CD14-positive monocyte (primary cell): ENCODE data around the gene NFATC1. TPM values are rescaled to one million over a fixed set of nuclear protein-coding genes. Genes with fewer than 3 reads are reported as not detected.
"Not testable (repeated sequence)": the region's sequence is repeated elsewhere in the genome, so short reads cannot be mapped to it uniquely, and the experiment has no call there.

ENCODE experiments used
- DNase-seq, 3 donors: peaks; one replicate each; pipeline ENCODE4 v3.0.0-alpha.2; 2011 to 2022
- H2AFZ ChIP-seq: 2 replicates; pipeline ENCODE4 v1.6.0; 2012; ENCODE audit warnings: mild to moderate bottlenecking, low read depth, low read length, inconsistent platforms; ENCODE audit not compliant: insufficient read depth, poor library complexity, severe bottlenecking
- H3K27ac ChIP-seq, 2 donors: 1 replicate in 1 of 2; 2 replicates in 1 of 2; pipeline ENCODE4 v1.5.1; 2012 to 2013; ENCODE audit warnings: low read length in 2 of 2, control low read depth in 1 of 2, inconsistent platforms in 1 of 2, low read depth in 1 of 2, mild to moderate bottlenecking in 1 of 2
- H3K27me3 ChIP-seq, 2 donors: one replicate each; pipeline versions ENCODE4 v1.6.0 to v1.6.1; 2011 to 2013; ENCODE audit warnings: low read length in 2 of 2; ENCODE audit not compliant: control insufficient read depth in 2 of 2, insufficient read depth in 2 of 2
- H3K36me3 ChIP-seq, 2 donors: replicated peaks in 1 of 2; 1 replicate in 1 of 2; 2 replicates in 1 of 2; pipeline versions ENCODE4 v1.5.1 to v1.6.1; 2012 to 2013; ENCODE audit warnings: low read length in 2 of 2, control low read depth in 1 of 2, inconsistent platforms in 1 of 2, mild to moderate bottlenecking in 1 of 2; ENCODE audit not compliant: insufficient read depth in 2 of 2, control insufficient read depth in 1 of 2
- H3K4me1 ChIP-seq, 2 donors: 1 replicate in 1 of 2; 2 replicates in 1 of 2; pipeline versions ENCODE4 v1.5.1 to v1.6.1; 2012 to 2013; ENCODE audit warnings: low read length in 2 of 2, control low read depth in 1 of 2, inconsistent platforms in 1 of 2, mild to moderate bottlenecking in 1 of 2, moderate library complexity in 1 of 2; ENCODE audit not compliant: insufficient read depth in 2 of 2, control insufficient read depth in 1 of 2
- H3K4me2 ChIP-seq: replicated peaks from 2 replicates; pipeline ENCODE3; 2012; ENCODE audit warnings: low read length, moderate library complexity, mild to moderate bottlenecking; ENCODE audit not compliant: poor library complexity, severe bottlenecking; ENCODE audit errors: extremely low read depth
- H3K4me3 ChIP-seq, 3 experiments: fragments of 200-600 bp in 1 of 3; sonication (generic) in 1 of 3; replicated peaks in 1 of 3; 1 replicate in 2 of 3; 2 replicates in 1 of 3; pipeline ENCODE4 v1.5.1; 2011 to 2013; ENCODE audit warnings: low read length in 3 of 3, mild to moderate bottlenecking in 3 of 3, control low read depth in 2 of 3, low read depth in 2 of 3, inconsistent platforms in 1 of 3, moderate library complexity in 1 of 3
- H3K79me2 ChIP-seq: 2 replicates; pipeline ENCODE4 v1.6.0; 2012; ENCODE audit warnings: mild to moderate bottlenecking, control low read depth, inconsistent platforms, low read length, moderate library complexity; ENCODE audit not compliant: insufficient read depth
- H3K9ac ChIP-seq: 2 replicates; pipeline ENCODE4 v1.6.0; 2017; ENCODE audit warnings: low read length, mild to moderate bottlenecking; ENCODE audit not compliant: insufficient read depth, poor library complexity, severe bottlenecking
- H3K9me3 ChIP-seq, 2 donors: replicated peaks in 1 of 2; 1 replicate in 1 of 2; 2 replicates in 1 of 2; pipeline versions ENCODE4 v1.5.1 to v1.6.1; 2012 to 2013; ENCODE audit warnings: low read length in 2 of 2, control low read depth in 1 of 2; ENCODE audit not compliant: control insufficient read depth in 1 of 2, insufficient read depth in 1 of 2
- H4K20me1 ChIP-seq: 2 replicates; pipeline ENCODE4 v1.6.0; 2012; ENCODE audit warnings: mild to moderate bottlenecking, low read length, control low read depth, moderate library complexity; ENCODE audit not compliant: insufficient read depth
- H3K27ac Mint-ChIP-seq, 7 donors: one replicate each; pipeline ENCODE4 v1.8.0; 2020; ENCODE audit warnings: mild to moderate bottlenecking in 7 of 7, mixed read lengths in 7 of 7, moderate library complexity in 6 of 7, inconsistent platforms in 2 of 7
- H3K27me3 Mint-ChIP-seq, 3 donors: one replicate each; pipeline ENCODE4 v1.8.0; 2021 to 2022; ENCODE audit warnings: low read depth in 3 of 3, mild to moderate bottlenecking in 3 of 3, mixed read lengths in 3 of 3, moderate library complexity in 3 of 3, inconsistent platforms in 1 of 3
- H3K36me3 Mint-ChIP-seq, 2 donors: one replicate each; pipeline ENCODE4 v1.8.0; 2020; ENCODE audit warnings: mixed read lengths in 2 of 2, inconsistent platforms in 1 of 2, mild to moderate bottlenecking in 1 of 2
- H3K4me1 Mint-ChIP-seq: one replicate; pipeline ENCODE4 v1.8.0; 2020; ENCODE audit warnings: mild to moderate bottlenecking, mixed read lengths
- H3K4me3 Mint-ChIP-seq, 2 donors: one replicate each; pipeline ENCODE4 v1.8.0; 2020; ENCODE audit warnings: mild to moderate bottlenecking in 2 of 2, mixed read lengths in 2 of 2, moderate library complexity in 1 of 2
- H3K9me3 Mint-ChIP-seq, 7 donors: one replicate each; pipeline ENCODE4 v1.8.0; 2020 to 2022; ENCODE audit warnings: mixed read lengths in 7 of 7, mild to moderate bottlenecking in 6 of 7, moderate library complexity in 6 of 7, inconsistent platforms in 2 of 7
- CTCF ChIP-seq: fragments of 200-600 bp; IDR thresholded peaks from one replicate; pipeline ENCODE4 v1.8.0; 2022; ENCODE audit warnings: antibody characterized with exemption, mild to moderate bottlenecking
- WGBS: methylation state at CpG from one replicate; pipeline ENCODE4 v1.1.5; 2013; ENCODE audit warnings: missing lambda C conversion rate; ENCODE audit not compliant: insufficient coverage; 5-methylcytosine and 5-hydroxymethylcytosine counted together
- intact Hi-C, 2 donors: fragments of 100-400 bp; cut with micrococcal nuclease; formaldehyde crosslinking; loops; one replicate each; pipeline versions ENCODE4 v1.15.0 to v1.15.1; 2023
- polyA plus RNA-seq, 3 donors: library from polyadenylated mRNA; depleted of rRNA in 1 of 3; unstranded in 2 of 3; stranded (reverse) in 1 of 3; fragments of 300-500 nt in 2 of 3; fragments of >200 nt in 1 of 3; fragmentation: Illumina TruSeq in 2 of 3; gene quantifications; 1 replicate in 2 of 3; 2 replicates in 1 of 3; pipeline ENCODE4 v1.2.3, GENCODE V29; 2012 to 2021

NFATC1 gene
- polyA plus RNA-seq, 3 donors: 7.8 to 10.7 (median 8.3) TPM

- peaks cover 0 to 2% (median 0%) of the 10 kb centered on the region in 3 donors for H3K27me3 Mint-ChIP-seq
- H3K4me3 Mint-ChIP-seq: no peak overlapping the region
- Histone ChIP-seq H3K27me3 (no peaks in the 10 kb centered on the region), H3K9me3 (no peaks in the 10 kb centered on the region), H3K79me2 (no peaks in the 10 kb centered on the region), H2AFZ (no peak overlapping the region), H3K9ac (no peak overlapping the region), H3K4me3 (no peak overlapping the region), H3K27ac (no peak overlapping the region), H3K4me2 (no peak overlapping the region), H4K20me1 (peaks cover 8% of the 10 kb centered on the region), H3K36me3 (peaks cover 17 to 36% of the 10 kb centered on the region in 2 donors), H3K4me1 (peaks cover 4% of the 10 kb centered on the region in 2 donors)
- intact Hi-C loops: no loop called here
- H3K9me3 Mint-ChIP-seq: peaks cover 0 to 2% (median 0%) of the 10 kb centered on the region in 7 donors
- peaks cover 51 to 73% of the 10 kb centered on the region in 2 donors for H3K36me3 Mint-ChIP-seq
- DNase-seq: no peak
- peaks cover 8% of the 10 kb centered on the region for H3K4me1 Mint-ChIP-seq
- no peak overlapping the region for H3K27ac Mint-ChIP-seq
- WGBS: 100% methylated on average over 3 of the region's 10 CpGs
- no peak for TF ChIP-seq CTCF
These were observed 20.1 kb upstream of the NFATC1 start for GRCh38 chr18:79375441-79376154.

DNA sequence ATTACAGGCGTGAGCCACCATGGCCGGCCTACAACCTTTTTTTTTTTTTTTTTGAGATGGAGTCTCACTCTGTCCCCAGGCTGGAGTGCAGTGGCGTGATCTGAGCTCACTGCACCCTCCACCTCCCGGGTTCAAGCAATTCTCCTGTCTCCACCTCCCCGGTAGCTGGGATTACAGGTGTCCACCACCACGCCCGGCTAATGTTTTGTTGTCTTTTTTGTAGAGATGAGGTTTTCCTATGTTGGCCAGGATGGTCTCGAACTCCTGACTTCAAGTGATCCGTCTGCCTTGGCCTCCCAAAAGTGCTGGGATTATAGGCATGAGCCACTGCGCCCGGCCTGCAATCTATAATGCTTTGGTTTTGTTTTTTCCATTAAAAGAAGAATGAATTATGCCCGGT is 19.1 kb upstream of the NFATC1 start:
- H3K4me3 Mint-ChIP-seq, H3K9me3 Mint-ChIP-seq, H2AFZ ChIP-seq, DNase-seq, H3K4me2 ChIP-seq, H3K9me3 ChIP-seq, H3K4me1 ChIP-seq, H3K27ac ChIP-seq, H3K4me1 Mint-ChIP-seq, H3K27ac Mint-ChIP-seq, H3K27me3 ChIP-seq, H3K9ac ChIP-seq, H3K79me2 ChIP-seq, intact Hi-C loops, H4K20me1 ChIP-seq, H3K4me3 ChIP-seq, H3K27me3 Mint-ChIP-seq: not testable (repeated sequence)
- H3K36me3 Mint-ChIP-seq: peaks cover 46 to 64% of the 10 kb centered on the region in 2 donors
- WGBS: 96% methylated on average over 7 of the region's 12 CpGs
- peaks cover 17 to 36% of the 10 kb centered on the region in 2 donors for H3K36me3 ChIP-seq
